B cell (primary cell): ENCODE data around the gene MAN1A1. TPM values are rescaled to one million over a fixed set of nuclear protein-coding genes. Genes with fewer than 3 reads are reported as not detected.

ENCODE experiments used
- ATAC-seq: fragments of 200-7000 bp; cut with Tn5 transposase; one replicate; pipeline ENCODE4 v1.10.0; 2021; ENCODE audit warnings: low read depth, mild to moderate bottlenecking, moderate number of reproducible peaks, moderate library complexity
- CTCF ChIA-PET: fragments of 350-600 bp; sonication (Branson Sonifier 250); formaldehyde crosslinking; loops from one replicate; lab custom pipeline; 2021; ENCODE audit warnings: antibody characterized with exemption, inconsistent platforms; lab: Charles Lee
- POLR2A ChIA-PET: fragments of 350-600 bp; sonication (Branson Sonifier 250); formaldehyde crosslinking; loops from one replicate; lab custom pipeline; 2021; ENCODE audit warnings: antibody characterized with exemption; lab: Charles Lee
- DNase-seq: peaks from one replicate; pipeline ENCODE4 v3.0.0; 2013
- H2AFZ ChIP-seq: 2 replicates; pipeline ENCODE4 v1.6.1; 2012; ENCODE audit warnings: mild to moderate bottlenecking, low read depth, low read length; ENCODE audit not compliant: insufficient read depth, poor library complexity, severe bottlenecking
- H3K27ac ChIP-seq, 2 donors: 1 replicate in 1 of 2; 2 replicates in 1 of 2; pipeline ENCODE4 v1.5.1; 2012 to 2013; ENCODE audit warnings: low read length in 2 of 2, mild to moderate bottlenecking in 2 of 2, moderate library complexity in 1 of 2
- H3K27me3 ChIP-seq, 4 experiments: fragments of 200-600 bp in 1 of 4; sonication (generic) in 1 of 4; replicated peaks in 1 of 4; 1 replicate in 2 of 4; 2 replicates in 2 of 4; pipeline versions ENCODE4 v1.6.1 to v1.7.0; 2013 to 2016; ENCODE audit warnings: low read length in 3 of 4, mild to moderate bottlenecking in 2 of 4, mixed read lengths in 1 of 4, moderate library complexity in 1 of 4; ENCODE audit not compliant: insufficient read depth in 4 of 4, control insufficient read depth in 3 of 4; ENCODE audit errors: control extremely low read depth in 1 of 4
- H3K36me3 ChIP-seq, 2 experiments: replicated peaks in 1 of 2; 1 replicate in 1 of 2; 2 replicates in 1 of 2; pipeline versions ENCODE4 v1.6.1 to v1.7.1; 2013; ENCODE audit warnings: low read length in 1 of 2; ENCODE audit not compliant: insufficient read depth in 2 of 2, control insufficient read depth in 1 of 2; ENCODE audit errors: control extremely low read depth in 1 of 2, extremely low read depth in 1 of 2
- H3K4me1 ChIP-seq, 2 donors: fragments of 200-600 bp in 1 of 2; sonication (generic) in 1 of 2; 1 replicate in 1 of 2; 2 replicates in 1 of 2; pipeline versions ENCODE4 v1.5.1 to v1.6.1; 2013 to 2017; ENCODE audit warnings: low read length in 2 of 2; ENCODE audit not compliant: control insufficient read depth in 2 of 2, insufficient read depth in 2 of 2
- H3K4me2 ChIP-seq: replicated peaks from 2 replicates; pipeline ENCODE3; 2012; ENCODE audit warnings: mild to moderate bottlenecking, low read depth, low read length; ENCODE audit not compliant: poor library complexity, severe bottlenecking
- H3K4me3 ChIP-seq, 5 experiments: fragments of 200-600 bp in 1 of 5; sonication (generic) in 1 of 5; 1 replicate in 3 of 5; 2 replicates in 2 of 5; pipeline versions ENCODE4 v1.5.1 to v1.7.0; 2011 to 2016; ENCODE audit warnings: low read length in 4 of 5, mild to moderate bottlenecking in 4 of 5, low read depth in 2 of 5, control low read depth in 1 of 5, moderate library complexity in 1 of 5; ENCODE audit not compliant: insufficient read depth in 1 of 5; ENCODE audit errors: control extremely low read depth in 1 of 5, extremely low read depth in 1 of 5
- H3K79me2 ChIP-seq: fragments of 200-600 bp; sonication (generic); one replicate; pipeline ENCODE4 v1.6.0; 2016; ENCODE audit warnings: low read length; ENCODE audit not compliant: control insufficient read depth, insufficient read depth
- H3K9ac ChIP-seq: fragments of 200-600 bp; sonication (generic); 2 replicates; pipeline ENCODE4 v1.6.1; 2017; ENCODE audit warnings: mild to moderate bottlenecking, low read length, moderate library complexity
- H3K9me3 ChIP-seq, 3 donors: one replicate each; pipeline versions ENCODE4 v1.6.1 to v1.7.1; 2013; ENCODE audit warnings: low read length in 2 of 3; ENCODE audit not compliant: control insufficient read depth in 2 of 3, insufficient read depth in 1 of 3; ENCODE audit errors: control extremely low read depth in 1 of 3
- H4K20me1 ChIP-seq: 2 replicates; pipeline ENCODE4 v1.6.0; 2012; ENCODE audit warnings: mild to moderate bottlenecking, low read length; ENCODE audit not compliant: insufficient read depth, control insufficient read depth, poor library complexity, severe bottlenecking
- H3K27ac Mint-ChIP-seq: one replicate; pipeline ENCODE4 v1.8.0; 2021; ENCODE audit warnings: mixed read lengths
- H3K27me3 Mint-ChIP-seq: one replicate; pipeline ENCODE4 v1.8.0; 2021; ENCODE audit warnings: mixed read lengths
- H3K4me1 Mint-ChIP-seq: one replicate; pipeline ENCODE4 v1.8.0; 2021; ENCODE audit warnings: mixed read lengths
- H3K4me3 Mint-ChIP-seq: one replicate; pipeline ENCODE4 v1.8.0; 2021; ENCODE audit warnings: mixed read lengths
- H3K9me3 Mint-ChIP-seq: one replicate; pipeline ENCODE4 v1.8.0; 2022; ENCODE audit warnings: mixed read lengths; ENCODE audit not compliant: insufficient read depth
- CTCF ChIP-seq: fragments of 200-600 bp; IDR thresholded peaks from one replicate; pipeline ENCODE4 v1.8.0; 2022; ENCODE audit warnings: antibody characterized with exemption, mild to moderate bottlenecking
- EZH2 ChIP-seq: IDR thresholded peaks from 2 replicates; pipeline ENCODE4 v1.6.1; 2012; ENCODE audit warnings: borderline replicate concordance, low read depth, mild to moderate bottlenecking, moderate library complexity, low read length; ENCODE audit not compliant: insufficient read depth, poor library complexity, severe bottlenecking
- WGBS: methylation state at CpG from one replicate; pipeline ENCODE4 v1.1.5; 2013; ENCODE audit warnings: missing lambda C conversion rate; ENCODE audit not compliant: insufficient coverage; 5-methylcytosine and 5-hydroxymethylcytosine counted together
- intact Hi-C: fragments of 100-400 bp; cut with micrococcal nuclease; formaldehyde crosslinking; loops from one replicate; pipeline ENCODE4 v1.10.0; 2022
- polyA plus RNA-seq: library from polyadenylated mRNA; depleted of rRNA; stranded (reverse); fragments of >200 nt; gene quantifications from 2 replicates; pipeline ENCODE4 v1.2.3, GENCODE V29; 2012
- total RNA-seq, 2 donors: library from RNA; stranded (reverse); fragments of 120-200 nt in 1 of 2; gene quantifications; 1 replicate in 1 of 2; 2 replicates in 1 of 2; pipeline versions ENCODE4 v1.2.3 to v1.2.4, GENCODE V29; 2013 to 2022

The MAN1A1 gene
- total and polyA plus RNA-seq, 2 donors (not counting 1 experiment from before 2014, with no cell fraction given), result 5.1 to 31.7 TPM

- H3K27me3 ChIP-seq, result no peaks in the 10 kb centered on the region
- no peaks in the 10 kb centered on the region for H3K9me3 Mint-ChIP-seq
- H3K9me3 ChIP-seq, result no peaks in the 10 kb centered on the region
- H3K4me2 ChIP-seq, result no peak overlapping the region
- DNase-seq (no peak), ATAC-seq (no peak)
- H3K4me3 Mint-ChIP-seq, result no peak overlapping the region
- no peaks in the 10 kb centered on the region for H3K4me1 Mint-ChIP-seq
- no peak overlapping the region for H3K27ac ChIP-seq
- CTCF ChIA-PET, result interaction anchor here (1.4 kb wide), 1 partner anchor 9 kb away, joined by 4 read pairs; no protein-coding TSS in a partner anchor
- H3K4me1 ChIP-seq, result no peaks in the 10 kb centered on the region
- TF ChIP-seq CTCF (no peak), EZH2 (no peak)
- H3K36me3 ChIP-seq, result no peaks in the 10 kb centered on the region
- POLR2A ChIA-PET, result no interaction called here
- H3K4me3 ChIP-seq, result no peak overlapping the region
- H3K9ac ChIP-seq, result no peak overlapping the region
- no peak overlapping the region for H3K27ac Mint-ChIP-seq
- intact Hi-C loops, result no loop called here
- H2AFZ ChIP-seq, result no peak overlapping the region
- no peaks in the 10 kb centered on the region for H3K27me3 Mint-ChIP-seq
- H3K79me2 ChIP-seq, result no peaks in the 10 kb centered on the region
- H4K20me1 ChIP-seq, result no peaks in the 10 kb centered on the region
- WGBS, result 96% methylated on average over 3 of the region's 3 CpGs
Observed at GRCh38 chr6:119133400-119133799, 216.2 kb downstream of the MAN1A1 start.

- Mint-ChIP-seq H3K4me1 (no peaks in the 10 kb centered on the region), H3K4me3 (no peak overlapping the region), H3K27me3 (no peaks in the 10 kb centered on the region), H3K9me3 (no peaks in the 10 kb centered on the region), H3K27ac (no peak overlapping the region)
- Histone ChIP-seq H4K20me1 (no peaks in the 10 kb centered on the region), H3K4me1 (no peaks in the 10 kb centered on the region), H3K79me2 (no peaks in the 10 kb centered on the region), H3K27ac (no peak overlapping the region), H3K36me3 (no peaks in the 10 kb centered on the region), H3K9me3 (no peaks in the 10 kb centered on the region), H2AFZ (no peak overlapping the region), H3K27me3 (no peaks in the 10 kb centered on the region), H3K4me3 (no peak overlapping the region), H3K4me2 (no peak overlapping the region), H3K9ac (no peak overlapping the region)
- no peak for ATAC-seq
- intact Hi-C loops, result no loop called here
- DNase-seq, result no peak
- ChIA-PET CTCF (interaction anchor here (0.7 to 2.0 kb wide), 6 partner anchors 8 to 631 kb away, joined by 3 to 6 read pairs (median 4); no protein-coding TSS in a partner anchor), POLR2A (no interaction called here)
- WGBS, result 94% methylated on average over 3 of the region's 6 CpGs
- TF ChIP-seq EZH2 (no peak), CTCF (no peak)
Observed at GRCh38 chr6:119132261-119132981, 217.1 kb downstream of the MAN1A1 start.
